Adipose tissue (tissue), 3 donors: ENCODE results near the gene THBS2. TPM values are rescaled to one million over a fixed set of nuclear protein-coding genes. Genes with fewer than 3 reads are reported as not detected.
"Not testable (repeated sequence)": the region's sequence is repeated elsewhere in the genome, so short reads cannot be mapped to it uniquely, and the experiment has no call there.

Experiments
- H3K27ac ChIP-seq: one replicate; pipeline ENCODE4 v1.5.1; 2013; ENCODE audit warnings: low read depth, low read length
- WGBS, 3 donors: extraction: QIAGEN DNeasy Blood & Tissue Kit; methylation state at CpG; one replicate each; pipeline ENCODE4 v1.1.7; 2013; 5-methylcytosine and 5-hydroxymethylcytosine counted together
- polyA plus RNA-seq, 3 donors: library from polyadenylated mRNA; stranded (reverse); fragments of 200-250 nt; gene quantifications; one replicate each; pipeline ENCODE4 v1.2.3, GENCODE V29; 2013
- donor health status: healthy with polysubstance abuse.
- donor health status: Bipolar disorder and iron deficiency.
- donor health status: healthy.

The THBS2 gene
- polyA plus RNA-seq: 10 to 100 TPM in 2 of 3 donors, 1 to 10 TPM in 1; 2.6 to 39.4 (median 20.2) TPM

- WGBS, 3 donors: 7 to 9% (median 7%) methylated on average over 34 of the region's 34 CpGs
Observed at GRCh38 chr6:169253337-169254238, at the start of gene THBS2. Gene THBS2 (minus strand): TSS chr6:169253846. CDS start chr6:169250784, 3,062 bp downstream.

GRCh38 chr6:169302716-169303115 lies 49.1 kb upstream of the THBS2 start:
- WGBS, 3 donors: 52 to 61% (median 61%) methylated on average over 3 of the region's 3 CpGs
- no peak overlapping the region for H3K27ac ChIP-seq

More at GRCh38 chr6:169253337-169254238, at the start of gene THBS2:
- peak within 1 kb of the TSS; percentile 9 for H3K27ac ChIP-seq

GRCh38 chr6:169302255-169302654 lies 48.6 kb upstream of the THBS2 start:
- H3K27ac ChIP-seq: no peak overlapping the region

GRCh38 chr6:169300916-169301315 lies 47.3 kb upstream of the THBS2 start:
- no peak overlapping the region for H3K27ac ChIP-seq
- WGBS, 3 donors: 85 to 94% (median 87%) methylated on average over 4 of the region's 4 CpGs

GRCh38 chr6:169298626-169299025 lies 45.0 kb upstream of the THBS2 start:
- 57 to 78% (median 73%) methylated on average over 1 of the region's 1 CpG for WGBS, 3 donors
- not testable (repeated sequence) for H3K27ac ChIP-seq

GRCh38 chr6:169296622-169297021 lies 43.0 kb upstream of the THBS2 start:
- no peak overlapping the region for H3K27ac ChIP-seq
- WGBS, 3 donors: 61 to 87% (median 75%) methylated on average over 6 of the region's 6 CpGs

- H3K27ac ChIP-seq: no peak overlapping the region
- 49 to 77% (median 74%) methylated on average over 1 of the region's 1 CpG for WGBS, 3 donors
Observed at GRCh38 chr6:169296170-169296569, 42.5 kb upstream of the THBS2 start.

- no peak overlapping the region for H3K27ac ChIP-seq
Observed at GRCh38 chr6:169293196-169293595, 39.5 kb upstream of the THBS2 start.

GRCh38 chr6:169292338-169293124 lies 38.9 kb upstream of the THBS2 start:
- WGBS, 3 donors: 60 to 80% (median 61%) methylated on average over 11 of the region's 11 CpGs
- no peak overlapping the region for H3K27ac ChIP-seq

More at GRCh38 chr6:169293196-169293595, 39.5 kb upstream of the THBS2 start:
- WGBS, 3 donors: 40 to 61% (median 52%) methylated on average over 2 of the region's 2 CpGs

GRCh38 chr6:169291646-169292337 lies 38.1 kb upstream of the THBS2 start:
- H3K27ac ChIP-seq: no peak overlapping the region
- 72 to 88% (median 87%) methylated on average over 14 of the region's 14 CpGs for WGBS, 3 donors

GRCh38 chr6:169291148-169291547 lies 37.5 kb upstream of the THBS2 start:
- 83 to 88% (median 86%) methylated on average over 9 of the region's 9 CpGs for WGBS, 3 donors
- no peak overlapping the region for H3K27ac ChIP-seq

GRCh38 chr6:169289619-169290339 lies 36.1 kb upstream of the THBS2 start:
- WGBS, 3 donors: 56 to 59% (median 58%) methylated on average over 18 of the region's 18 CpGs
- no peak overlapping the region for H3K27ac ChIP-seq

GRCh38 chr6:169289257-169289618 lies 35.6 kb upstream of the THBS2 start:
- H3K27ac ChIP-seq: no peak overlapping the region
- WGBS, 3 donors: 63 to 80% (median 69%) methylated on average over 5 of the region's 5 CpGs

GRCh38 chr6:169288591-169288990 lies 34.9 kb upstream of the THBS2 start:
- 62 to 67% (median 64%) methylated on average over 10 of the region's 10 CpGs for WGBS, 3 donors
- H3K27ac ChIP-seq: no peak overlapping the region

- WGBS, 3 donors: 68 to 74% (median 68%) methylated on average over 6 of the region's 6 CpGs
- H3K27ac ChIP-seq: no peak overlapping the region
Observed at GRCh38 chr6:169287675-169288074, 34.0 kb upstream of the THBS2 start.

GRCh38 chr6:169286961-169287360 lies 33.3 kb upstream of the THBS2 start:
- 69 to 86% (median 84%) methylated on average over 7 of the region's 7 CpGs for WGBS, 3 donors
- no peak overlapping the region for H3K27ac ChIP-seq

GRCh38 chr6:169285165-169285564 lies 31.5 kb upstream of the THBS2 start:
- 61 to 89% (median 83%) methylated on average over 3 of the region's 3 CpGs for WGBS, 3 donors
- H3K27ac ChIP-seq: no peak overlapping the region

GRCh38 chr6:169283924-169284323 lies 30.3 kb upstream of the THBS2 start:
- 83 to 88% (median 88%) methylated on average over 1 of the region's 1 CpG for WGBS, 3 donors
- no peak overlapping the region for H3K27ac ChIP-seq
